MCF 10A (cell line): ENCODE data around the gene LTBP3. TPM values are rescaled to one million over a fixed set of nuclear protein-coding genes. Genes with fewer than 3 reads are reported as not detected.

Experiments
- BruUV-seq: library from RNA; stranded (reverse); fragments of 400-500 nt; replicated peaks from 2 replicates; lab custom pipeline; 2021; lab: Mats Ljungman, UMichigan
- CTCF ChIA-PET: fragments of 300-600 bp; sonication (Branson Sonifier 250); formaldehyde crosslinking; extraction: SDS; loops from one replicate; lab custom pipeline; 2021; ENCODE audit warnings: antibody characterized with exemption, inconsistent platforms; lab: Yijun Ruan, JAX
- POLR2A ChIA-PET: fragments of 300-600, 350-650 bp; sonication (Branson Sonifier 250); formaldehyde crosslinking; extraction: SDS; loops from one replicate; lab custom pipeline; 2020; ENCODE audit warnings: antibody characterized with exemption, inconsistent platforms; lab: Yijun Ruan, JAX
- DNase-seq: peaks from one replicate; pipeline ENCODE4 v3.0.0-alpha.2; 2018; ENCODE audit not compliant: unreplicated experiment
- H3K27ac Mint-ChIP-seq: one replicate; pipeline ENCODE4 v1.8.0; 2022; ENCODE audit warnings: mild to moderate bottlenecking, low read depth, mixed read lengths; ENCODE audit not compliant: unreplicated experiment
- H3K27me3 Mint-ChIP-seq: one replicate; pipeline ENCODE4 v1.8.0; 2022; ENCODE audit warnings: mixed read lengths; ENCODE audit not compliant: insufficient read depth, unreplicated experiment
- H3K36me3 Mint-ChIP-seq: one replicate; pipeline ENCODE4 v1.8.0; 2022; ENCODE audit warnings: mild to moderate bottlenecking, moderate library complexity, mixed read lengths; ENCODE audit not compliant: insufficient read depth, unreplicated experiment
- H3K4me1 Mint-ChIP-seq: one replicate; pipeline ENCODE4 v1.8.0; 2022; ENCODE audit warnings: mixed read lengths; ENCODE audit not compliant: insufficient read depth, unreplicated experiment
- H3K4me3 Mint-ChIP-seq: one replicate; pipeline ENCODE4 v1.8.0; 2022; ENCODE audit warnings: mild to moderate bottlenecking, moderate library complexity, mixed read lengths; ENCODE audit not compliant: unreplicated experiment
- H3K9me3 Mint-ChIP-seq: one replicate; pipeline ENCODE4 v1.8.0; 2022; ENCODE audit warnings: mixed read lengths; ENCODE audit not compliant: unreplicated experiment
- CTCF ChIP-seq: fragments of 200-600 bp; IDR thresholded peaks from one replicate; pipeline ENCODE4 v1.8.0; 2022; ENCODE audit warnings: antibody characterized with exemption, mild to moderate bottlenecking; ENCODE audit not compliant: unreplicated experiment
- intact Hi-C: fragments of 100-400 bp; cut with micrococcal nuclease; formaldehyde crosslinking; loops from 2 replicates; pipeline ENCODE4 v1.14.1; 2022
- total RNA-seq: library from RNA; stranded (reverse); gene quantifications from 2 replicates; pipeline ENCODE4 v1.2.3, GENCODE V29; 2022

The LTBP3 gene
- total RNA-seq, 1 experiment from 2014 or later, result 10.6 TPM

- H3K4me1 Mint-ChIP-seq, result peaks cover 47% of the 10 kb centered on the region
Observed at GRCh38 chr11:65558930-65559509, 861 bp upstream of the LTBP3 start.

GRCh38 chr11:65557280-65558001 lies 718 bp downstream of the LTBP3 start:
- Mint-ChIP-seq H3K27ac (no peak overlapping the region), H3K4me3 (peak overlapping the region; percentile 66), H3K9me3 (no peaks in the 10 kb centered on the region), H3K36me3 (no peaks in the 10 kb centered on the region), H3K4me1 (peaks cover 47% of the 10 kb centered on the region), H3K27me3 (no peaks in the 10 kb centered on the region)
- no peak for TF ChIP-seq CTCF
- POLR2A ChIA-PET, result interaction anchor here (0.6 to 1.3 kb wide), 4 partner anchors 9 to 175 kb away, joined by 3 to 5 read pairs (median 4); partner anchors contain the start of genes FAM89B and PCNX3
- BruUV-seq, result no TSS peak
- CTCF ChIA-PET, result interaction anchor here (0.7 to 1.4 kb wide), 2 partner anchors 16 to 53 kb away, joined by 3 to 7 read pairs; no protein-coding TSS in a partner anchor
- intact Hi-C loops, result loop anchor here (2.0 kb wide), 1 partner anchor 17 kb away; no protein-coding TSS in a partner anchor
- DNase-seq, result no peak

More at GRCh38 chr11:65558930-65559509, 861 bp upstream of the LTBP3 start:
- Mint-ChIP-seq H3K4me3 (peak overlapping the region; percentile 66), H3K36me3 (no peaks in the 10 kb centered on the region), H3K27ac (no peak overlapping the region), H3K27me3 (no peaks in the 10 kb centered on the region), H3K9me3 (no peaks in the 10 kb centered on the region)
- TF ChIP-seq CTCF, result no peak
- no TSS peak for BruUV-seq
- CTCF ChIA-PET, result interaction anchor here (0.6 to 5.5 kb wide), 3 partner anchors 7 to 13 kb away, joined by 3 to 35 read pairs (median 10); partner anchors contain the start of gene FAM89B
- intact Hi-C loops, result no loop called here
- peak; percentile 51 for DNase-seq
- POLR2A ChIA-PET, result interaction anchor here (0.6 to 3.2 kb wide), 11 partner anchors 11 to 620 kb away, joined by 3 to 24 read pairs (median 5); partner anchors contain the start of genes EHBP1L1, FAM89B, MALAT1 and PCNX3

GRCh38 chr11:65556470-65557279 lies 1.5 kb downstream of the LTBP3 start:
- Mint-ChIP-seq H3K9me3 (no peaks in the 10 kb centered on the region), H3K36me3 (no peaks in the 10 kb centered on the region), H3K27me3 (no peaks in the 10 kb centered on the region), H3K4me1 (peaks cover 42% of the 10 kb centered on the region), H3K27ac (no peak overlapping the region), H3K4me3 (peak overlapping the region; percentile 66)
- no TSS peak for BruUV-seq
- intact Hi-C loops, result loop anchor here (2.0 kb wide), 1 partner anchor 16 kb away; no protein-coding TSS in a partner anchor
- POLR2A ChIA-PET, result interaction anchor here (0.6 to 1.3 kb wide), 4 partner anchors 10 to 175 kb away, joined by 3 to 5 read pairs (median 4); partner anchors contain the start of genes FAM89B and PCNX3
- CTCF ChIA-PET, result interaction anchor here (0.6 to 1.4 kb wide), 2 partner anchors 16 to 387 kb away, joined by 3 to 7 read pairs; no protein-coding TSS in a partner anchor
- peak; percentile 44 for DNase-seq
- no peak for TF ChIP-seq CTCF
